Mesothelial cell of epicardium (in vitro differentiated cells): ENCODE data around the gene FRMD4A. TPM values are rescaled to one million over a fixed set of nuclear protein-coding genes. Genes with fewer than 3 reads are reported as not detected.
"Not testable (repeated sequence)": the region's sequence is repeated elsewhere in the genome, so short reads cannot be mapped to it uniquely, and the experiment has no call there.

Source experiments
- DNase-seq, 2 experiments: peaks; one replicate each; pipeline ENCODE4 v3.0.0; 2021; ENCODE audit warnings: low spot score in 2 of 2; ENCODE audit not compliant: unreplicated experiment in 2 of 2
- H3K27ac Mint-ChIP-seq: 2 replicates; pipeline ENCODE4 v1.8.0; 2021; ENCODE audit warnings: mixed read lengths
- H3K27me3 Mint-ChIP-seq: 2 replicates; pipeline ENCODE4 v1.8.0; 2021; ENCODE audit warnings: low read depth, mixed read lengths
- H3K36me3 Mint-ChIP-seq: 2 replicates; pipeline ENCODE4 v1.8.0; 2021; ENCODE audit warnings: mixed read lengths
- H3K4me1 Mint-ChIP-seq: 2 replicates; pipeline ENCODE4 v1.8.0; 2021; ENCODE audit warnings: mixed read lengths
- H3K4me3 Mint-ChIP-seq: 2 replicates; pipeline ENCODE4 v1.8.0; 2021; ENCODE audit warnings: mild to moderate bottlenecking, moderate library complexity, mixed read lengths
- H3K9me3 Mint-ChIP-seq: 2 replicates; pipeline ENCODE4 v1.8.0; 2021; ENCODE audit warnings: mixed read lengths
- CTCF ChIP-seq: fragments of 200-600 bp; sonication (generic); IDR thresholded peaks from one replicate; pipeline ENCODE4 v1.5.0; 2021; ENCODE audit warnings: antibody characterized with exemption; ENCODE audit not compliant: unreplicated experiment
- total RNA-seq: library from RNA; stranded (reverse); gene quantifications from 3 replicates; pipeline ENCODE4 v1.2.1, GENCODE V29; 2021

Gene FRMD4A
- total RNA-seq, 1 donor from 2014 or later = 45.0 TPM

DNA sequence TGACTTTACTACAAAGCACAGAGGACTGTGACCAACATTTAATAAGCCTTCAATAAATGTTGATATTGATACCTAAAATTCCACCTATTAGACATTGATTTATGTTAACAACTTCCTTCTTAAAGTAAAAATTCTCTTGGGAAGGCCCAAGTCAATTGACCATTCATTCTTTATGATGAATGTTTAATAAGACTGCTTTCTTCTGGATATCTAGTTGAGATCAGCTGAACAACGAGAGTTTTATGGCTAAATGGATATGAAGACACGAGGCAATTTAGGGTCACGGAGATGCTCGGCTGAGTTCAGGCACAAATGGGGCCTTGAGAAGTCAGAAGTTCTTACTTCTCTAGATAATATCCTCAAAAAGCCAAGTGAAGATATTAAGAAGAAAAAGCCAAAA is 258.8 kb downstream of the FRMD4A start:
- Mint-ChIP-seq H3K9me3 (peaks cover 6% of the 10 kb centered on the region), H3K4me3 (no peak overlapping the region), H3K27ac (no peak overlapping the region), H3K4me1 (peaks cover 36% of the 10 kb centered on the region), H3K27me3 (peaks cover 2% of the 10 kb centered on the region), H3K36me3 (no peaks in the 10 kb centered on the region)
- TF ChIP-seq CTCF = no peak
- DNase-seq = no peak

DNA sequence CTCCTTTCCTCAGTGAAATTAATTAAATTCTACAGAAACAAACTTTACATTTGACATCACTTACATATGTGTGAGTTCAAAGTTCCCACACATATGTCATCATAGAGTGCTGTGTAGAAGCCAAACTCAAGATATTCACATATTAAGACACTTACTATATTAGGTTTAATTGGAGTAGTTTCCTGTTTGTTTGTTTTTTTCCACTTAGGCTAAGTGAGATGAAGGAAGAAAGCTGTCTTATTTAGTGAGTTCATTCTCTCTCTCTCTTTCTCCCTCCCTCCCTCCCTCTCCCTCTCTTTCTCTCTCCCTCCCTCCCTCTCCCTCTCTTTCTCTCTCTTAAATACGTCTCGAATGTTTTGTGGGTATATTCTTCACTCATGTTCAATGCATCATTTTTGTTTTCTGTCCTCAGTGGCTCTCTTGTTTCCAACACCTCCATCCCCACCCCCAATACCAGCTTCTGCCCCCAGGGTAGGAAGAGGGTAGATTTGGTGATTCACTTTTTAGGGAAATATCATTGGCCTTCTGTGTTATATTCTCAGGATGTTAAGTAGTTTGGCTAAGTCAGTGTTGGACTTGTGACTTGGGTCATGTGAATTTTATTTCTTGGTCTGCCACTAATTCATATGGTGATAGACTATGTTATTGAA is 262.0 kb downstream of the FRMD4A start:
- Mint-ChIP-seq H3K27me3 (peaks cover 6% of the 10 kb centered on the region), H3K4me3 (no peak overlapping the region)

DNA sequence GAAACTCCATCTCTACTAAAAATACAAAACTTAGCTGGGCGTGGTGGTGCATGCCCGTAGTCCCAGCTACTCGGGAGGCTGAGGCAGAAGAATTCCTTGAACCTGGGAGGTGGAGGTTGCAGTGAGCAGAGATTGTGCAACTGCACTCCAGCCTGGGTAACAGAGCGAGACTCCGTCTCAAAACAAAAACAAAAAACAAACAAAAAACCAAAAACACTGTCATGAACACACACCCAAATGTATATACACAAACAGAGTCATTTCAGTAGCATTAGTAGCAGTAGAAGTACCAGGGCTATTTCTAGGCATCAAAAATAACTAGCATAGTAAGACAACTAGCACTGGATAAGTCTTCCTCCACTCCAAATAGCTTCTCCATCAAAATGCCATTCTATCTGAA is 263.1 kb downstream of the FRMD4A start:
- peaks cover 14% of the 10 kb centered on the region for H3K27me3 Mint-ChIP-seq
- H3K4me1 Mint-ChIP-seq = peaks cover 14% of the 10 kb centered on the region
- peaks cover 17% of the 10 kb centered on the region for H3K9me3 Mint-ChIP-seq
- not testable (repeated sequence) for H3K4me3 Mint-ChIP-seq, H3K27ac Mint-ChIP-seq, DNase-seq, H3K36me3 Mint-ChIP-seq

More for the DNA sequence above, 262.0 kb downstream of the FRMD4A start:
- H3K9me3 Mint-ChIP-seq = peaks cover 13% of the 10 kb centered on the region
- peaks cover 23% of the 10 kb centered on the region for H3K4me1 Mint-ChIP-seq
- DNase-seq = no peak
- H3K36me3 Mint-ChIP-seq = no peaks in the 10 kb centered on the region
- no peak for TF ChIP-seq CTCF
- H3K27ac Mint-ChIP-seq = no peak overlapping the region

DNA sequence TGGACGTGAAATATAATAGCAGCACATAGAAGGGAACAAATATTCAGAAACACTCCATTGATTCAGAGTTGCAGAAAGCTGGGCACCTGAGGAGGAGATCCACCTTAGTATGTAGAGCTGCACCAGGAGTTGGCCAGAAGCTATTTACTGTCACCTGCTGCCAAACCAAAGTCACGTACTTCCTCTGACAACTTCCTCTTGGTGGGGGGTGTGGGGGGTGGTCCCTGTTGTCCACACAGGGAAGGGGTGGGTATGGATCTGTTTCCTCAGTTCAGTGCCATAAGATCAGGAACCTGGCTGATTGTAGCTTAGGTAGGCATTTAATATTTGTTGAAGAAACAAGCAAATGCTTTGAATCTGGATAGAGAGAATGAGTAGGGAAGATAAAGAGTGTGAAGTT is 264.6 kb downstream of the FRMD4A start:
- peaks cover 26% of the 10 kb centered on the region for H3K27me3 Mint-ChIP-seq
- no peak overlapping the region for H3K27ac Mint-ChIP-seq
- no peak for DNase-seq
- no peak overlapping the region for H3K4me3 Mint-ChIP-seq
- H3K4me1 Mint-ChIP-seq = peaks cover 8% of the 10 kb centered on the region
- TF ChIP-seq CTCF = no peak
- peaks cover 18% of the 10 kb centered on the region for H3K9me3 Mint-ChIP-seq
- H3K36me3 Mint-ChIP-seq = no peaks in the 10 kb centered on the region

DNA sequence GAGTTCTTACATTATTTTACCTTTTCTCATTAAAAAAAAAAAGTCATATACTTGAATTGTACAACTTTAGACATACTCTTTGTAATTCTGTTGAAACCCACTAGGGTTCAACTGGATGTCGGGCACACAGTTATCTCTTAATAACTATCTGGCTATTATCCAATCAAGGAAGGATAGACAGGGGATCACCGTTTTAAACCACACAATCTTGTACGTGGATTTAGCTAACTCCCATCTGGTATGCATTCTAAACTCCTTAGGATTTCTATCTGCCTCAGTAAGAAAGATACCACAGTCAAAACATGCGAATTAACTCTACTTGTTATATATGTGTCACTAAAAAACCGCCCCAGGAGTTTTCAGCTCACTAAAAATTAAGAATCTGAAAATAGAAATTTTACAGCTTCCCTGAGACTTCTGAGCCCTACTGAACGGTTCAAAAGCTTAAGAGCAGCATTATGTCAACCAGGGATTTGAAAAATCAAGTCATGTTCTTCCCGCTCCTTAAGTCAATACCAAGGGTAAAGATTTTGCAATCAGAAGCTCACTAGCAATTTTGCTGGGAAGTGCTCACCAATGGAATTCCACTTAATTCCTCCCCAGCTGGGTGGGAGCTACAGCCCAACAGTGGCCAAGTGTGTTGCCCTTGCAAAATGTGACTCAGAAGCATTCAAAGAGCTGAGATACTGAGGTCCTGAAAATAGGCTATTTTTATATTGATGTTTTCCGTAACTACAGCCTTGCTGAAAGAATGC is 267.0 kb downstream of the FRMD4A start:
- Mint-ChIP-seq H3K9me3 (peaks cover 18% of the 10 kb centered on the region), H3K27me3 (peaks cover 26% of the 10 kb centered on the region), H3K4me1 (peaks cover 8% of the 10 kb centered on the region), H3K4me3 (no peak overlapping the region), H3K36me3 (no peaks in the 10 kb centered on the region), H3K27ac (peak overlapping the region; percentile 41)
- DNase-seq = no peak
- no peak for TF ChIP-seq CTCF

DNA sequence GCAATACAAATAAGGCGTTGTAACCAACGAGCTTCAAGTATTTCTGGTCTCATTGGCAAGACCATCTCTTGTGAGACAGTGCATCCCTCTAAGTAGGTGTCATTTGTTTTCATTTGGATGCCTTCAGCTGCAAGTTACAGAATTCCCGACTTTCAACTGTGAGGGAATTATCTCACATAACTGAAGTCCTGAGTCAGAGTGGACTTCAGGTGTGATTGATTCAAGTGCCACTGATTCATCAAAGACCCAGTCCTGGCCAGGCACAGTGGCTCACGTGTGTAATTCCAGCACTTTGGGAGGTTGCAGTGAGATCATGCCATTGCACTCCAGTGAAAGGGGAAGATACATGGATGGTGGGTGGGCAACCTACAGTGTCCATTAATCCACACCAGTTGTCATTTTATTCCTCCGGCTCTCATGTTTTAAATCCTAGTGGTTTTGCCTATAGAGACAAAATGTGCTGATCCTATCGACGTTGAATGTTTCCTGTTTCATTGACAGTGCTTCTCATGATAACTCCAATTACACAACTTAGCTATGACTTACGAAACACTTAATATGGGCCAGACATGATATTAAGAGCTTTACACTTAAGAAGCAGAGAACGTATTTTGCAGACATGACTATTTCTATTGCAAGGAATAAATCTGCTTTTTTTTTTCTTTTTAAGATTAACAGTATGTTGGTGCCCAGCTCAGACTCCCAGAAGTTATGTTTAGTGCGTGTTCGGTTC is 268.0 kb downstream of the FRMD4A start:
- peaks cover 13% of the 10 kb centered on the region for H3K9me3 Mint-ChIP-seq

More for the DNA sequence above, 268.0 kb downstream of the FRMD4A start:
- Mint-ChIP-seq H3K27ac (no peak overlapping the region), H3K4me1 (peaks cover 8% of the 10 kb centered on the region), H3K4me3 (no peak overlapping the region), H3K27me3 (peaks cover 26% of the 10 kb centered on the region), H3K36me3 (no peaks in the 10 kb centered on the region)
- no peak for DNase-seq
- no peak for TF ChIP-seq CTCF
